ENCODE results near the gene NXF3. TPM values are rescaled to one million over a fixed set of nuclear protein-coding genes. Genes with fewer than 3 reads are reported as not detected.
"Not testable (repeated sequence)": the region's sequence is repeated elsewhere in the genome, so short reads cannot be mapped to it uniquely, and the experiment has no call there.

Gene NXF3
- total RNA-seq, 4 donors from 2014 or later = 0.21 to 1.7 (median 0.42) TPM; not detected in 1

- no peak overlapping the region for H3K4me3 ChIP-seq (ENCODE audit: low read depth, poor library complexity, severe bottlenecking)
- intact Hi-C loops (cut with DNase I; ENCODE audit: low total_unique reads) = no loop called here
- TF ChIP-seq POLR2A (IDR thresholded peaks at IDR 0.05) (no peak), CTCF (IDR thresholded peaks at IDR 0.05) (no peak)
- WGBS, 2 donors = 12 to 31% methylated on average over 8 of the region's 8 CpGs
- DNase-seq (ENCODE audit: low spot score in 2 of 2) = no peak
Measured at GRCh38 chrX:103051260-103051789, 41.6 kb downstream of the NXF3 start.

- 46 to 69% methylated on average over 1 of the region's 1 CpG for WGBS, 2 donors
- DNase-seq (ENCODE audit: low spot score in 2 of 2); H3K4me3 ChIP-seq (ENCODE audit: low read depth, poor library complexity, severe bottlenecking); intact Hi-C loops (cut with DNase I; ENCODE audit: low total_unique reads): not testable (repeated sequence)
Measured at GRCh38 chrX:103033371-103033770, 59.6 kb downstream of the NXF3 start.

Other genes with a start within 250 kb of the NXF3 start
- 1 to 10 TPM in 1 of 4 donors, under 1 TPM in 1, not detected in 2; 0.42 to 1.0 TPM for gene RAB40AL, start 155.9 kb downstream of the NXF3 start, total RNA-seq
- 1 to 10 TPM in 1 of 4 donors, not detected in 3; 1.1 TPM for gene BEX1, start 29.0 kb downstream of the NXF3 start, total RNA-seq
- gene BEX4, start 122.0 kb upstream of the NXF3 start, total RNA-seq = 10 to 100 TPM; 15.1 to 32.9 (median 25.7) TPM
- 10 to 100 TPM; 38.4 to 54.6 (median 47.9) TPM for gene TCEAL8, start 162.0 kb upstream of the NXF3 start, total RNA-seq
- gene TCEAL5, start 183.6 kb upstream of the NXF3 start, total RNA-seq = not detected
- gene BEX2, start 217.8 kb upstream of the NXF3 start, total RNA-seq = 10 to 100 TPM; 12.2 to 24.4 (median 18.8) TPM
- gene TCEAL7, start 237.1 kb upstream of the NXF3 start, total RNA-seq = 1 to 10 TPM in 3 of 4 donors, not detected in 1; 1.8 to 4.0 (median 2.4) TPM